NCI-H2029 (cell line): ENCODE measurements around the gene MCOLN1.
A peak's percentile ranks its signal among the peaks of the same experiment; 100 is the strongest.

Experiments used
- DNase-seq: peaks from one replicate; lab custom pipeline; 2025; lab: John Stamatoyannopoulos, UW

Gene MCOLN1

DNA sequence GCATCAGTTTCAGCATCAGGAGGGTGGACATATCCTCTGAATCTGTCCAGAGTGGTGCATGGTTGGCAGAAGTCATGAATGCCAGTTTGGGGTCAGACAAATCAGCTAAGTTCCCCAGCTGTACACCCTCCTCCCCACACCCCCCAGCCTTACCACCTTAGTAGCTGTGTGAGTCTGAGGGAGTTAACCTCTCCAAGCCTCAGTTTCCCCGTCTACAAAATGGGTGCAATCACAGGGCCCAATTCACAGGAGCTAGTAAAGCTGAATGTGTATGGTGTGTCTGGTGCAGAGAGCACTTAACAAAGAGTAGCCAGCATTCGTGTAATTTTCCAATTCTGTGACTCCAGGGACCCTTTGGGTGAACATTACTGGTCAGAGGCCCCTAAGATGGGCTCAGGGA lies 19.9 kb upstream of the MCOLN1 start:
- DNase-seq = no peak

DNA sequence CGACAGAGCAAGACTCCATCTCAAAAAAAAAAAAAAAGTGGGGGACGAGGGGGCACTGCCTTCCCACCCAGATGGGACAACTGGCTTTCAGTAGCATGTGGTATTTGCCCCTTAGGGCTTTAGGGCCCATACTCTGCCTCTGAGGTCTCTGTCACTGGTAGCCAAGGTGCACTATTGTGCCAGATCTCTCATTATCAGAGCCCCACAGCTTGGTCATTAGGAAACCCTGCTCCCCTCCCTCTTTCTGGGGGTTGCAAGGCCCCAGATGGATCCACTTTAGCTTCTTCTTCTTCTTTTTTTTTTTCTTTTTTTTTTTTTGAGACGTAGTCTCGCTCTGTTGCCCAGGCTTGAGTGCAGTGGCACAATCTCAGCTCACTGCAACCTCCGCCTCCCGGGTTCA lies 17.7 kb upstream of the MCOLN1 start:
- no peak for DNase-seq

DNA sequence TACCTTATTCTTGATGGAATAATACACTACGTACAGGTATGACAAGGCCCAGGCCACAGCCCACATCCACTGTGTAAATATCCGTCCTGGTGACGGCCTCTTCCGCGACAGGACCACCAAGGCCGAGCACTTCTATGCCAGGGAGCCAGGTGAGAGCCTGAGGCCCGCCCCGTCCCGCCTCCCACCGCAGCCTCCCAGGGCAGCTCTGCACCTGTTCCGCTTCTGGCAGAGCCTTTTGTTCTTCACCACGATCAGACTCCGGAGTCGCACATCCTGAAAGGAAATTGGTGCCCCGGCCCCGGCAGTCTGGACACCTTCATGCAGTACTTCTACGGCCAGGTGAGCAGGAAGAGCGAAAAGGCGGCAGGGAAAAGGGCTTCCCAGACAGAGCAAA lies 17.1 kb upstream of the MCOLN1 start:
- peak; percentile 70 for DNase-seq

DNA sequence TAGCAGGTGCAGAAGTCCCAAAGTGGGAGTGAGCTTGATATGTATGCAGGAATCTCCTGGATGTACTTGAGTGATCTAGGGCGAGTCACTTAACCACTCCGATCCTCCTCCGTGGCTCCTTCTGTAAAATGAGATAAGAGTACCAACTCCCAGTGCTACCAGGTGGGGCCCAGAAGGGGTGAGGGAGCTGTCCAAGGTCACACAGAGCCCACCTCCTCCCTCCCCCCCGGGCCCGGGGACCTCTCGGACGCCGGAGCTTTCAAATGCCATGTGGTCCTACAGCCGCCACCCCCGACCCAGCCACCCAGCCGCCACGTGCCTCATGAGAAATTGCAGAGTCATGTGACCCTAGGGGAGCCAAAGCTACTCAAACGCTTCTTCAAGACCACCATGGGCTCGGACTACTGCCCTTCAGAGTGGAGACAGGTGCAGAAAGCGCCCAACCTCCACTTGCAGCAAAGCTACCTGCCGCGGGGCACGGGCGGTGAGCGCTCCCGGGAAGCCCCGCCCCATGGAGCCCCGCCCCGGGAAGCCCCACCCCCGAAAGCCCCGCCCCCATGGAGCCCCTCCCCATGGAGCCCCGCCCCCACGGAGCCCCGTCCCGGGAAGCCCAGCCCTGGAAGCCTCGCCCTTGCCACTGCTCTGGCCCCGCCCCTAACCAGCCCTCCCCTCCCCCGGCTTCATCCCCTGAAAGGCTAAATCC lies 16.6 kb upstream of the MCOLN1 start:
- DNase-seq = peak; percentile 65

DNA sequence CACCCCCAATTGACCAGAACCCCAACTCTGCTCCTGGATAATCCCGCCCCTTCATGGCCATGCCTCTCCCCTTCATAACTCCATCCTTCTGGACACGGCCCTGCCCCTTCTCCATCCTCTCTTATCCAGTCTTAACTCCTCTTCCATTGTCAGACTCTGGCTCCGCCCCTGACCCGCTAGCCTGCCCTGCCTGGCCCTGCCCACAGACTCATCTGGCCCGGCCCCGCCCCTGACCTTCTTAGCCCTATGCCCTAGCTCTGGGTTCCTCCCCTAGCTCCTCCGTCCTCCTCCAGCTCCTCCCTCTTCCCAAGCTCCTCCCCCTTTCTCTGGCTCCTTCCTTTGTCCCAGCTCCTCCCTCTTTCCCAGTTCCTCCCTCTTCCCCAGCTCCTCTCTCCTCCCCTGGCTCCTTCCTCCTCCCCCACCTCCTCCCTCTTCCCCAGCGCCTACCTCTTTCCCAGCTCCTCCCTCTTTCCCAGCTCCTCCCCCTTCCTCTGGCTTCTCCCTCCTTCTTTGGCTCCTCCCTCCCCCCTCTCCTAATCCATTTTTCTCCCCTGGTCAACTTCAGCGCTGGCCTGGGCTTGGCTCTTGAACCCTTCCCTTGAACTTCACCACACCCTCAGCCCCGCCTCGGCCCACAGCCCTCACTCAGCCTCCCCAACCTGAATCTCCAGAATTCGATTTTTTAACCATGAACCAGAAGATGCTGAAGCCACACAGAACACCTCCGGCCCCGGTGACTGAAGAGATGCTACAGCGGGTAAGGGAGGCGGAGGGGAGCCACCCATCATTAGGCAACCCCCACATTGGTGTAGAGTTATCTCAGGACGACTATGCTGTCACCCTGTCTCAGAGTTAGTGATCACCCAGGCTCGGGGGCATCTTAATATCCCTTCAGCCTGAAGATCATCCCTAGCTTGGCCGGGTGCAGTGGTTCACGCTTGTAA lies 15.8 kb upstream of the MCOLN1 start:
- DNase-seq = peak; percentile 97

DNA sequence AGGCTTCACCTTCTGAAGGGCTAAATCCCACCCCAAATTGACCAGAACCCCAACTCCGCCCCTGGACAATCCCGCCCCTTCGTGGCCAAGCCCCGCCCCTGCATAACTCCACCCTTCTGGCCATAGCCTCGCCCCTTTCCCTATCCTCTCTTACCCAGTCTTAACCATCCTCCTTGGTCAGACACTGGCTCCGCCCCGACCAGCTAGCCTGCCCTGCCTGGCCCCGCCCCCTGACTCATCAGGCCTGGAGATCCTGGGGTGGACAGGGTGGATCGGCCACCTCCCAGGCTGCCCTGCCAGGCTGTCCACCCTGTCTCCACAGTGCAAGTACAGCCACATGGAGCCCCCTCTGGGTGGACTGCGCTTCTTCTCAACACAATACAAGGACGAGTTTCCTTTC lies 14.5 kb upstream of the MCOLN1 start:
- DNase-seq = peak; percentile 41

DNA sequence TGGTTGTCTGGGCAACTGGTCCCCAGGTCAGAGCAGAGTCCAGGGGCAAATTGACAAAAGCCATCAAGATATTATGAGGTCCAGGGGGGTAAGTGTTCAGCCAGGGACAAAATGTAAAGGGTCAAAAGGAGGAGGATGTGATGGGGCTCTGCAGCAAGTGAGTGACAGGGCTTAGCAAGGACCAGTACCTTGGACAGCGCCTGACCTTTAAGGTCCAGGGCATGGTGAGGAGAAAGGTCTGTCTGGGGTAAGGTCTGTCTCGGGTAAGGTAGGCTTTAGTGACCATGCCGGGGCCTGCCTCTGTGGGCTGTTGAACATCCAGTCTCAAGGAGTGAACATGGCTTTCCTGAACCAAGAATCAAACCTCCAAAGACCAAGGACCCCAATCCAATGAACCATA lies 12.8 kb upstream of the MCOLN1 start:
- DNase-seq = no peak

DNA sequence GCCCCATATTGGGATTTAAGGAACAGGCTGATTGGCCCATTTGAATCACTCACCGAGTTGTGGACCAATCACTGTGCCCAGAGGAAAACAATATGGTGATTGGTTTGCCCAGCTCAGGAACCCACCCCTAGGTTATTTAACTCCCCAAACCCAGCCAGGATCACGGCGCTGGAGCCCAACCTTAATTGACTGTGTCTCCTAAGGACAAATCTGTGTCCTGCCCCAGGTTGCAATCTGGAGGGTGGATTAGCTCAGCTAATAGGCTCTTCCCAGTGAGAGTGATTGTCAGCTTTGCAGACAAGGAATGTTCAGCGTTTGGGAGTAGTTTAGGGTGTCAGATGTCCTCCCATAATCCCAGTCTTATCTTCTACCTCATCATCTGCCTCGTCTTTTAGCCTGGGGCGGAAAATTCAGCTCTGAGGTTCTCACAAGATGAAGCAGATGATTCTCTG lies 10.0 kb upstream of the MCOLN1 start:
- DNase-seq = no peak

DNA sequence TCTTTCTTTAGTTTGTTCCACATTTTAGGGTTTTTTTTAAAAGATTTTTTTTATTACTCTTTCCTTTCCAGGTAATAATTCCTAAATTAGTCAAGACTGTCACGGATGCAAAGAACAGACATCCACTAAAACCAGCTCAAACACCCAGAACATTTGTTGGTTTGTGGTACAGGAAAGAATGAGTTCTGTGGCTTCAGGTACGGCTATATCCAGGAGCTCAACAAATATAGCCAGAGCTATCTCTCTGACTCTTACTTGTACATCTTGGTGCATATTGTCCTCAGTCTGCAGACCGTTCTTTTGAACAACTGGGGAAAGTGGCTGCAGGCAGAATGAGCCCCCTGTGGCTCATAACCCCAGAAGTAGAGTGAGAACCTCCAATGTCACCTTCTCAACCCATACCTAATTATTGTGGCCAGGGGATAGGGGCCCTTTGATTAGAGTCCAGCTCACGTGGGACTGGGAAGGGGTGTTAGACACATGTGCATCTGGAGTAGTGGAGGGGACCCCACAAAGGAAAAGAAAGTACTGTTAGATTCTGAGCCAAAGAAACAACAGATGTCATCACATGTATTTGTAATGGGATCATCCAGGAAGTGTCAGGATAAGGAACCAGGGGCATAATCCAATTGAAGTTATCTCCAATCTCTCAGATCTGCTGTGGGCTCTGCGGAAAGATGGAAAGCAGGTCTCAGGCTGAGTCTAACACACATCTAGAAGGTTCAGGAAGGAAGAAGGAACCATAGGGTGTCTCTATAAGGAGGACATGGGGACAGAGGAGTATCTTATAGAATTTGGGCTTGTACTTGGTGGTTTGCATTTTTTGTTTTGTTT lies 8.4 kb upstream of the MCOLN1 start:
- DNase-seq = no peak

DNA sequence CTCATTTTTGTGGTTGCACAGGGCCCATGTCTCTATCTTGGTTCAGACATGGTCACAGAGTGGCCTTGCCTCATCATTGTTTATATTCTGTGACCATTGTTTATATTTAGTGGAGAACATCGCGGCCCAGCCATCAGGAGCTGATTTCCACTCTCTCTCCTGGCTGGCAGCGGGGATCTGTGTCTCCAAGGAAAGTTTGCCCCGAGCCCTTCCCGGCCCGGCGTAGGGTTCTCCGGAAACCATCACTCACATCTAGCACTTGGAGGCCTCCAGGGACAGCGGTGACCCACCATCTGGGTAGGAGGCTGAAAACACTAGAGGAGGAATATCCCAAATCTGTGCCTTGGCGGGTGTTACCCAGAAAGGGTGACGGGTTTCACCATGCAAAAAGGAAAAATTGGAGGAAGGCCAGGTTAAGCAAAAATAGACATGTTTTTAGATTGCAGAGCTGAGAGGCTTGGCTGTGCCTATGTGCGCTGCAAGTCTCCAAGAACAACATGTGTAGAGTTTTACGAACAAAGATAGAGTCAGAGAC lies 7.2 kb upstream of the MCOLN1 start:
- DNase-seq = no peak

DNA sequence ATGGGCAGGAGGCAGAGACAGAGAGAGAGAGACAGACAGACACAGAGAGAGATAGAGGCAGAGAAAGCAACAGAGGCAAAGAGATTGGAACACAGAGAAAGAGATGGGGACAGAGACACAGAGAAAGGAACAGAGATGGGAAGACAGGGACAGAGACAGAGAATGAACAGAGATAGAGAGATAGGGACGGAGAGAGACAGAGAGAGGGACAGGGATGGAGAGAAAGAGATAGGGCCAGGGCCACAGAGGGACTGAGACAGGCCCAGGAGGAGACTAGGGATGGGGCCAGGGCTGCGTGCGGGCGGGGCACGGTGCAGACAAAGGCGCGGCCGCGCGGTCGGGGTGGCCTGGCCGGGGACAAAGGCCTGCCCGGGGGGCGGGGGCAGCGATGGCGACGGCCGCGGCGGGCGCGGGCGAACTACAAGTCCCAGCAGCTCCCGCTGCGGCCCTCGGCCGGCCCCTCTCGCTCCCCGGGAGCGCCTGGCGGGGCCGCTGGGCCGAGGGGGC lies 6.7 kb upstream of the MCOLN1 start, which contains the start of gene ZNF358:
Gene ZNF358, plus strand, starts transcription at position 459 of the 507 bp plus-strand sequence. CDS start 3,140 bp downstream, outside the sequence.
- peak; percentile 60 for DNase-seq

DNA sequence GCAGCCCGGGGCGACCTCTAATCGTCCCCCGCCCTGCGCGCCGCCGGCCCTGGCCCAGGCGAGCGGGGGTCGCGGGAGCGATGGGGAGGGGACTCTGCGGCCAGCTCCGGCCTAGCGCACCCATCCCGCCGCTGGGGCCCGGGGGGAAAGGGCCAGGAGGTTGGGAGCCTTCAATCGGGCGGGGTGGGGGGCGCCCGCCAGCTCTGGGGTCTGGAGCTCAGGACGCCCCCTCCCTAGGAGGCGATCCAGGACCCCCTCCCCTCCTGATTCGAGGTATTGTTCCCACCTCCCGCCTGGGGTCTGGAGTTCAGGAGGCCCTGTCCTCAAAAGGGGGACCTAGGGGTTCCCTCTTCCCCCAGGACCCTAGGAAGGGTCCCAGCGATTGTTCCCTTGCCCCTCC lies 6.1 kb upstream of the MCOLN1 start:
- DNase-seq = no peak

DNA sequence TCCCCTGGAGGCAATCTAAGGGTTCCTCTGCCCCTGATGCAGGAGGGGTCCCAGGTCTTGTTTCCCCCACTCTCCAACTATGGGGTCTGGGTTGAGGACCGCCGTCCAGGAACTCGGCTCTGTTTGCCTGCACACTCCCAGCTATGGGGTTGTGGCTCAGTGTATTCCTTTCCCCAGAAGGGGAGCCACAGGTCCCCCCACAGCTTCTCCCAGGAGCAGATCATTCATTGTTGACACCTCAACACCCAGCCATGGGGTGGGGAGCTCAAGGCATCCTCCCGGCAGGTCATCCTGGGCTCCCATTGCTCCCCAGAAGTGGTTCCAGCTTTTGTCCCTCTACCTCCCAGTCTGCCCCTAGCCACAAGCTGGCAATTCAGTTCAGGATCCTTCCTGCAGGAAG lies 5.5 kb upstream of the MCOLN1 start:
- no peak for DNase-seq

DNA sequence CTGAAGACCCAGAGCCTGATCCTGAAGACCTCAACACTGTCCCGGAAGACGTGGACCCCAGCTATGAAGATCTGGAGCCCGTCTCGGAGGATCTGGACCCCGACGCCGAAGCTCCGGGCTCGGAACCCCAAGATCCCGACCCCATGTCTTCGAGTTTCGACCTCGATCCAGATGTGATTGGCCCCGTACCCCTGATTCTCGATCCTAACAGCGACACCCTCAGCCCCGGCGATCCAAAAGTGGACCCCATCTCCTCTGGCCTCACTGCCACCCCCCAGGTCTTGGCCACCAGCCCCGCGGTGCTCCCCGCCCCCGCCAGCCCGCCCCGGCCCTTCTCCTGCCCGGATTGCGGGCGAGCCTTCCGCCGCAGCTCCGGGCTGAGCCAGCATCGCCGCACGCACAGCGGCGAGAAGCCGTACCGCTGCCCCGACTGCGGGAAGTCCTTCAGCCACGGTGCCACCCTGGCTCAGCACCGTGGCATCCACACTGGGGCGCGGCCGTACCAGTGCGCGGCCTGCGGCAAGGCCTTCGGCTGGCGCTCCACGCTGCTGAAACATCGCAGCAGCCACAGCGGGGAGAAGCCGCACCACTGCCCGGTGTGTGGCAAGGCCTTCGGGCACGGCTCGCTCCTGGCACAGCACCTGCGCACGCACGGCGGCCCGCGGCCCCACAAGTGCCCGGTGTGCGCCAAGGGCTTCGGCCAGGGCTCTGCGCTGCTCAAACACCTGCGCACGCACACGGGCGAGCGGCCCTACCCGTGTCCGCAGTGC lies 2.9 kb upstream of the MCOLN1 start:
- no peak for DNase-seq

DNA sequence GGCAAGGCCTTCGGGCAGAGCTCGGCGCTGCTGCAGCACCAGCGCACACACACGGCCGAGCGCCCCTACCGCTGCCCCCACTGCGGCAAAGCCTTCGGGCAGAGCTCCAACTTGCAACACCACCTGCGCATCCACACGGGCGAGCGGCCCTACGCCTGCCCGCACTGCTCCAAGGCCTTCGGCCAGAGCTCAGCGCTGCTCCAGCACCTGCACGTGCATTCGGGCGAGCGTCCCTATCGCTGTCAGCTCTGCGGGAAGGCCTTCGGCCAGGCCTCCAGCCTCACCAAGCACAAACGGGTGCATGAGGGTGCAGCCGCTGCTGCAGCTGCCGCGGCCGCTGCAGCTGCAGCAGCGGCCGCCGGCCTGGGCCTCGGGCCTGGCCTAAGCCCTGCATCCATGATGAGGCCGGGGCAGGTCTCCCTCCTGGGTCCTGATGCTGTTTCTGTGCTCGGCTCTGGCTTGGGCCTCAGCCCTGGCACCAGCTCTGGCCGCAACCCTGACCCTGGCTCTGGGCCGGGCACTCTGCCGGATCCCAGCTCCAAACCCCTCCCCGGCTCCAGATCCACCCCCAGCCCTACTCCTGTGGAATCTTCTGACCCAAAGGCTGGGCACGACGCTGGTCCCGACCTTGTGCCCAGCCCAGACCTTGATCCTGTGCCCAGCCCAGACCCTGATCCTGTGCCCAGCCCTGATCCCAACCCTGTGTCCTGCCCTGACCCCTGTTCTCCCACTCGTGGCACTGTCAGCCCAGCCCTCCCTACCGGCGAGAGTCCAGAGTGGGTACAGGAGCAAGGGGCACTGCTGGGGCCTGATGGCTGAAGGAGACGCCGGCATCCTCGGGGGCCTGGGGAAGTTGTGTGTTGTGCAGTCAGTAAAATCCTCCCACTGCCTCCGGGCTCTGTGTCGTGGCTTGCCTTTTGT lies 2.0 kb upstream of the MCOLN1 start:
- no peak for DNase-seq

DNA sequence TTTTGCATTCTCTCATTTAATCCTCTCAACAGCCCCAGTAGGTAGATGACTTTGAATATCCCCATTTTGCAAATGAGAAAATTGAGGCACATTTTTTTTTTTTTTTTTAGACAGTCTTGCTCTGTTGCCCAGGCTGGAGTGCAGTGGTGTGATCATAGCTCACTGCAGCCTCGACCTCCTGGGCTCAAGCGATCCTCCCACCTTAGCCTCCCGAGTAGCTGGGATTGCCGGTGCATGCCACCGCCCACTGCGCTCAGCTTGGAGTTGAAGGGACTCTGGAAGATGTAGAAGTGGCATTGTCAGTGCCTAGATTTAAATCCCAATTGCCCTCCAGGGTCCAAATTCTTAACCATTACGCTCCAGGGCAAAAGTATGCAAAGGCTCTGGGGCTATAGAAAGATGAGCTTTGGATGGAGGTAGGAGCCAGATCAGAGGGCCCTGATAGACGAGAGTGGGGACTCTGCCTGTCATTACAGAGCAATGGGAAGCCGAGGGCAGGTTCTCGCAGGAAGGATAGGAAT lies 813 bp upstream of the MCOLN1 start:
- DNase-seq = no peak

DNA sequence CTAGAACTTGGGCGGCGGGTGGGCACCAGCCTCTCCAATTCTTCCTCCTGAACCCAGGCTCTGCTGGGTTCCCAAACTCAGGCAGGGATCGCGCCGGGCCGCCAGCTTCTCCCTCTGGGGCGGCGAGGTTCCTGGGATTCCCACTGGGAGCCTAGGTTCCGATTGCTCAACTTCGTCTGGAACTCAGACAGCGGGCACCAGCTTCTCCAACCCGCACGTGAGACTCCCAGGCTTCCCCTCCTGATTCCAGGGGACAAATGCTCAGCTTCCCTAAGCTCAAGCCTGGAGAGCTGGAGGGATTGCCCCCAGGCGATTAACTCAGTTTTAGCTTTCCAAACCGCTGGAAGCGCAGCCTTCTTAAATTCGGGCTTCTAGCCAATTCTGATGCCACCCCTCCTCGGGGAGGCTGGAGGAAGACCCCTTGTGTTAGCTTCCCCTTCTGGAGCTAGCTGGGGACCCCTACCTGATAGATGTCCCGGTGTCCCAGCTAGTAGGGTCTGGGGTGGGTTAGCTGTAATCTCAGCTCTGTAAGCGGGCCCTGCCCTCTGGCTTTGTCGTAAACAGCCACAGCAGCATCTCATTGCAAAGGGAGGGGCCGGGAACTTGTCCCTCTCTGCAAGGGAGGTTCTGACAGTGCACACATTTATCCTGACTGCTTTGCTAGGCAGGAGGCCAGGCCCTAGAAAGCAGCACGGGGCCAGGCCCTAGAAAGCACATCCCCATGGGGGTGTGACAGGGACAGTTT lies 671 bp downstream of the MCOLN1 start:
- no peak for DNase-seq

DNA sequence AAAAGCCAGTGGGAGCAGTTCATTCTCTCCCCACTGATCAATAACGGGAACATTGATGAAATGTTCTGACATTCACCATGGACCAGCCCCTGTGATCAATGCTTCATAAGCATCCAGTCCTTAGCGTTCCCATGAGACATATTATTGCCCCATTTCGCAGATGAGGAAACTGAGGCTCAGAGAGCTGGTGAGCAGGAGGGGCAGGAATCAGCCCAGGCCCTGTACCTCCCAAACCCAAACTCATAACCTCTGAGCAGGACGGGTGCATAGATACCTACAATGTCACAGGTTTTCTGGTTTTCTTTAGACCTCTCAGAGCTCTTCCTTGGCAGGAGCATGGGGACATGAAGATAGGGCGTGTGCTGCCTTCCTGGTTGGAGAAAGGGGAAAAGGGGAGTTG lies 2.1 kb downstream of the MCOLN1 start:
- DNase-seq = no peak
